ENCODE measurements around the gene SETX.
A peak's percentile ranks its signal among the peaks of the same experiment; 100 is the strongest.

The SETX gene

GRCh38 chr9:132239999-132240840 is 114.6 kb downstream of the SETX start:
- Histone ChIP-seq H3K9ac (ENCODE audit: low read length) (peak overlapping the region; percentile 38), H3K36me3 (ENCODE audit: control insufficient read depth, insufficient read depth, low read length) (no peaks in the 10 kb centered on the region), H3K9me3 (ENCODE audit: control insufficient read depth, insufficient read depth, low read depth, low read length) (no peaks in the 10 kb centered on the region), H3K4me1 (ENCODE audit: control insufficient read depth, insufficient read depth, low read length) (peaks cover 25% of the 10 kb centered on the region), H3K4me3 (ENCODE audit: low read depth, low read length) (peak overlapping the region; percentile 76), H3K27ac (ENCODE audit: low read depth, low read length) (no peak overlapping the region), H3K27me3 (ENCODE audit: control insufficient read depth, insufficient read depth, low read length) (peaks cover 62% of the 10 kb centered on the region)

GRCh38 chr9:132239518-132239917 is 115.3 kb downstream of the SETX start:
- Histone ChIP-seq H3K27me3 (ENCODE audit: control insufficient read depth, insufficient read depth, low read length) (peaks cover 61% of the 10 kb centered on the region), H3K9me3 (ENCODE audit: control insufficient read depth, insufficient read depth, low read depth, low read length) (no peaks in the 10 kb centered on the region), H3K27ac (ENCODE audit: low read depth, low read length) (no peak overlapping the region), H3K4me3 (ENCODE audit: low read depth, low read length) (no peak overlapping the region), H3K36me3 (ENCODE audit: control insufficient read depth, insufficient read depth, low read length) (no peaks in the 10 kb centered on the region), H3K9ac (ENCODE audit: low read length) (no peak overlapping the region), H3K4me1 (ENCODE audit: control insufficient read depth, insufficient read depth, low read length) (peaks cover 24% of the 10 kb centered on the region)

DNA sequence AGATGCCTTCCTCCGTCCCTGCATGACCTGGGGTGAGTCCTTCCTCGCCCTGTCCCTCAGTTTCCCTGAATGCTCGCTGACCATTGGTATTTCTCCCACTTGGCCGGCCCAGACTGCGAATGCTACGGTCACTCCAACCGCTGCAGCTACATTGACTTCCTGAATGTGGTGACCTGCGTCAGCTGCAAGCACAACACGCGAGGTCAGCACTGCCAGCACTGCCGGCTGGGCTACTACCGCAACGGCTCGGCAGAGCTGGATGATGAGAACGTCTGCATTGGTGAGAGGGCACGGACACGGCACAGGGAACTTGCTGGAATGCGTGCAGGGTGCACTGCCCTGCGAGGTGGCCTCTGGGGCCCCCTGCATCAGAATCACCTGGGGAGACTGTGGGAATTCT is 115.8 kb downstream of the SETX start:
- Histone ChIP-seq H3K9me3 (ENCODE audit: control insufficient read depth, insufficient read depth, low read depth, low read length) (no peaks in the 10 kb centered on the region), H3K36me3 (ENCODE audit: control insufficient read depth, insufficient read depth, low read length) (no peaks in the 10 kb centered on the region), H3K27me3 (ENCODE audit: control insufficient read depth, insufficient read depth, low read length) (peaks cover 56% of the 10 kb centered on the region), H3K4me1 (ENCODE audit: control insufficient read depth, insufficient read depth, low read length) (peaks cover 24% of the 10 kb centered on the region), H3K9ac (ENCODE audit: low read length) (no peak overlapping the region), H3K4me3 (ENCODE audit: low read depth, low read length) (no peak overlapping the region), H3K27ac (ENCODE audit: low read depth, low read length) (no peak overlapping the region)

DNA sequence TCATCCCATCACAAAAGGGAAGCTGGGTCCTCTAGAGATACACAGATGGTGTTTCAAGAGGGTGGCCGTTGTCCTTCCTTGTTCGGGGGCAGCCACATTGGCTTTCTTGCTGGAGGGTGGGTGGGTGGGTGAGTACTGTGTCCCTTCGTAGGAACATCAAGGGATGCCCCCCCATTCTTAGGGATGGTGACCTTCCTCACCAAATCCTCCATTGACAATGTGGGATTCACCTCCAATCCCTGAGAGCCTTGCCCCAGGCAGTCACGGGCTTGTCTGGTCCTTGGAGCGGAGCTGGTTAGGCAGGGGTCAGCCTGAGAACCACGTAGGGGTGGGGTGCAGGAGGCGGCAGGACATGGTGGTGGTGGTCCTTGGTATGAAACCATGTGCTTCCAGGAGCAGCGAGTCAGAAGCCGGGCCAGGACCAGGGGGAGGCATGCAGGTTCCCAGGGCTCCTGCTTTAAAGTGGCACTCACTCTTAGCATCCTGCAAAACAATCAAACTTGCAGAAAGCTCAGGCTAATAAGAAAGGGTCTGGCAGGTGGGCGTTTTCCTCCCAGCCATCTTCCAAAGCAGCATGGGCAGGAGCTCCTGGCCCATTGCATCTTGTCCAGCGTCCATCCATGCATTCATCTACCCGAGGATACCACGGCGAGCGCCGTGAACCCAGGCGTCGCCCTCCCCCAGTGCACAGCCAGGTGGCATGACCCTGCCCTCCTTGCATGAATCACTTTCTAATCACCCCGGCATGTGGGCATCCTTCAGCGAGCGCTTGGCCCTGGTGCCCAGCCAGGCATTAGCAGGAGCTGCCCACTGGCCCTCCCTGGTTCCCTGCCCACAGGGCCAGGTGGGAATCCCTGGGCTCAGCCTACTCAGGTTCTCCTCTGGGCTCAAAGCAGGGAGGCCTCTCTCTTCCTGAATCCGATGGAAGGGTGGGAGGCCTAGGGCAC is 116.5 kb downstream of the SETX start:
- Histone ChIP-seq H3K9ac (ENCODE audit: low read length) (no peak overlapping the region), H3K27ac (ENCODE audit: low read depth, low read length) (no peak overlapping the region), H3K36me3 (ENCODE audit: control insufficient read depth, insufficient read depth, low read length) (no peaks in the 10 kb centered on the region), H3K9me3 (ENCODE audit: control insufficient read depth, insufficient read depth, low read depth, low read length) (no peaks in the 10 kb centered on the region), H3K4me3 (ENCODE audit: low read depth, low read length) (no peak overlapping the region), H3K27me3 (ENCODE audit: control insufficient read depth, insufficient read depth, low read length) (peaks cover 49% of the 10 kb centered on the region), H3K4me1 (ENCODE audit: control insufficient read depth, insufficient read depth, low read length) (peaks cover 18% of the 10 kb centered on the region)

DNA sequence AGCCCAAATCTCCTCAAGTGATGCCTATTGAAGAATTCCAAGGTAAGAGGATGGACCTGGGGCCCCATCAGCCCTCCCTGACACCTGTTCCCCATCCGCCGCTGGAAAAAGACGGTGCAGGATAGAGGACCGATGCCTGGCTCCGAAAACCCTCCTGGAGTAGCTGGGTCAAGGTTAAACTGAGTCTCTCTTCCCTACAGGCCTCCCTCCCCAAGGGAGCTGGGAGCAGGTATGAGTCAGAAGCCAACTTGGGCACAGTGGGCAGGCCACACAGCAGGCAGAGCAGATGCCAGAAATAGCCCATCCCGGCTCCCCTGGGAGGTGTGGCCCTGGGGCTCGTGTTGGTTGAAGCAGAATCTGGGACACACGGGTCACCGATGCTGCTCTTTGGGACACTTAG is 117.3 kb downstream of the SETX start:
- H3K9me3 ChIP-seq (ENCODE audit: control insufficient read depth, insufficient read depth, low read depth, low read length), result no peaks in the 10 kb centered on the region
- no peak overlapping the region for H3K27ac ChIP-seq (ENCODE audit: low read depth, low read length)
- peaks cover 41% of the 10 kb centered on the region for H3K27me3 ChIP-seq (ENCODE audit: control insufficient read depth, insufficient read depth, low read length)
- H3K4me1 ChIP-seq (ENCODE audit: control insufficient read depth, insufficient read depth, low read length), result peaks cover 10% of the 10 kb centered on the region; the same call in 1 of the 2 replicates
- H3K36me3 ChIP-seq (ENCODE audit: control insufficient read depth, insufficient read depth, low read length), result no peaks in the 10 kb centered on the region
- no peak overlapping the region for H3K9ac ChIP-seq (ENCODE audit: low read length)
- no peak overlapping the region for H3K4me3 ChIP-seq (ENCODE audit: low read depth, low read length)

GRCh38 chr9:132236662-132237311 is 118.0 kb downstream of the SETX start:
- Histone ChIP-seq H3K27me3 (ENCODE audit: control insufficient read depth, insufficient read depth, low read length) (peaks cover 35% of the 10 kb centered on the region), H3K27ac (ENCODE audit: low read depth, low read length) (no peak overlapping the region), H3K4me1 (ENCODE audit: control insufficient read depth, insufficient read depth, low read length) (peaks cover 8% of the 10 kb centered on the region; the same call in 1 of the 2 replicates), H3K9me3 (ENCODE audit: control insufficient read depth, insufficient read depth, low read depth, low read length) (no peaks in the 10 kb centered on the region), H3K9ac (ENCODE audit: low read length) (no peak overlapping the region), H3K4me3 (ENCODE audit: low read depth, low read length) (no peak overlapping the region), H3K36me3 (ENCODE audit: control insufficient read depth, insufficient read depth, low read length) (no peaks in the 10 kb centered on the region)

DNA sequence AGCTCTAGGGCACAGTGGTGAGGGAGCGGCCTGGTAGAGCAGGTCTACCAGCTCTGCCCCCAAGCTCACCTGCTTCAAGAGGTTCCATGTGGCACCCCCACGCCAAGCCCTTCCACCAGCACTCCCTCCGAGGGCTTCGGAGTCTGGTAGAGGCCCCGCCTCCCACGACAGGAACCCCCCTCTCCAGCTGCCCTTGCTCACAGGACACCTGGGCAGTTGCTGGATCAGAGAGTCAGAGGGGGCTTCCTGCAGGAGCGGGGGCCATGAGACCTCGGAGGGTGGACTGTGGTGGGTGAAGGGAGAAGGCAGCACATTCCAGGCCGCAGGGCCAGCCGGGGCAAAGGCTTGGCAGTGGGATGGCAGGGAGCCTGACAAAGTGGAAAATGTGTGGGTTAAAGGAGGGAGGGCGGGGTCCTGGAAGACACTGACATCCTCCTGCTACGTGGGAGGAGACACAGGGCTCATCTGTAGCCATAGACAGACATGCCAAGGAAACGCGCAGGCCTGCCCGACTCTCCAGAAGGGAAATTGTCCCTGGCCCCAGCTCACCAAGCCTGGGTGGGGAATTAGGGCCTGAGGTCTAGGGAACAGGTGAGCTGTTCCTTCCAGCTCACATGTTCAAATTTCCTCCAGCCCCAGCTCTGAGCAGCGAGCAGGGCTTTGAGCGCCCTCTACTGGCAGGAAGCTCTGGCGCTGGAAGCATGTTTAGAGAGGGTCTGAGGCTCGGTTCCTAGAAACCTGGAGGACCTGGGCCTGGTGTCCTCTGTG is 118.7 kb downstream of the SETX start:
- H3K27me3 ChIP-seq (ENCODE audit: control insufficient read depth, insufficient read depth, low read length), result peaks cover 30% of the 10 kb centered on the region
- H3K4me1 ChIP-seq (ENCODE audit: control insufficient read depth, insufficient read depth, low read length), result peaks cover 8% of the 10 kb centered on the region; the same call in 1 of the 2 replicates
- no peaks in the 10 kb centered on the region for H3K9me3 ChIP-seq (ENCODE audit: control insufficient read depth, insufficient read depth, low read depth, low read length)
- H3K36me3 ChIP-seq (ENCODE audit: control insufficient read depth, insufficient read depth, low read length), result no peaks in the 10 kb centered on the region
- no peak overlapping the region for H3K4me3 ChIP-seq (ENCODE audit: low read depth, low read length)
- no peak overlapping the region for H3K27ac ChIP-seq (ENCODE audit: low read depth, low read length)
- H3K9ac ChIP-seq (ENCODE audit: low read length), result no peak overlapping the region

- H3K4me3 ChIP-seq (ENCODE audit: low read depth, low read length), result no peak overlapping the region
- peaks cover 23% of the 10 kb centered on the region for H3K27me3 ChIP-seq (ENCODE audit: control insufficient read depth, insufficient read depth, low read length)
- H3K27ac ChIP-seq (ENCODE audit: low read depth, low read length), result no peak overlapping the region
- no peaks in the 10 kb centered on the region for H3K36me3 ChIP-seq (ENCODE audit: control insufficient read depth, insufficient read depth, low read length)
- H3K4me1 ChIP-seq (ENCODE audit: control insufficient read depth, insufficient read depth, low read length), result peaks cover 3% of the 10 kb centered on the region; the same call in 1 of the 2 replicates
- H3K9me3 ChIP-seq (ENCODE audit: control insufficient read depth, insufficient read depth, low read depth, low read length), result no peaks in the 10 kb centered on the region
- no peak overlapping the region for H3K9ac ChIP-seq (ENCODE audit: low read length)
Observed at GRCh38 chr9:132235125-132235524, 119.7 kb downstream of the SETX start.

DNA sequence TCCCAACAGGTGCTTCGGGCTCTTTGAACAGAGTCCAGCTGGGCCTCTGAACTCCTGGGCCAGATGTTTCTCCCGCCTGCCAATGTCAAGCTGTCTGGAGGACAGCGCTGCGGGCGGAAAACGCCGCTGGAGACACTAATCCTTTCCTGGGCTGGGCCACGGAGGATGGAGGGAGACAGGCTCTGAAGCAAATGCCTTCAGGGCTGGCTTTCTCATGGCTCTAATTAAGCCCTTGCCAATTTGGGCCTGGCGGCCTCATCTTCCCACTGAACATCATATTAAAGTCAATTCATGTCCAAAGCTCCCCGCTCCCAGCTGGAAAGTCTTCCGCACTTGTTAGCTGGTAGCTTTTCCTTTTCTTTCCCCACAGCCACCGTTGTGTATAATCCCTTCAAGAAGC is 120.3 kb downstream of the SETX start:
- no peak overlapping the region for H3K27ac ChIP-seq (ENCODE audit: low read depth, low read length)
- H3K9me3 ChIP-seq (ENCODE audit: control insufficient read depth, insufficient read depth, low read depth, low read length), result no peaks in the 10 kb centered on the region
- peaks cover 17% of the 10 kb centered on the region for H3K27me3 ChIP-seq (ENCODE audit: control insufficient read depth, insufficient read depth, low read length)
- H3K4me3 ChIP-seq (ENCODE audit: low read depth, low read length), result no peak overlapping the region
- no peak overlapping the region for H3K9ac ChIP-seq (ENCODE audit: low read length)
- H3K4me1 ChIP-seq (ENCODE audit: control insufficient read depth, insufficient read depth, low read length), result no peaks in the 10 kb centered on the region
- no peaks in the 10 kb centered on the region for H3K36me3 ChIP-seq (ENCODE audit: control insufficient read depth, insufficient read depth, low read length)

GRCh38 chr9:132233138-132233537 is 121.6 kb downstream of the SETX start:
- Histone ChIP-seq H3K4me3 (ENCODE audit: low read depth, low read length) (no peak overlapping the region), H3K27ac (ENCODE audit: low read depth, low read length) (no peak overlapping the region), H3K9ac (ENCODE audit: low read length) (no peak overlapping the region), H3K4me1 (ENCODE audit: control insufficient read depth, insufficient read depth, low read length) (no peaks in the 10 kb centered on the region), H3K36me3 (ENCODE audit: control insufficient read depth, insufficient read depth, low read length) (no peaks in the 10 kb centered on the region), H3K27me3 (ENCODE audit: control insufficient read depth, insufficient read depth, low read length) (peaks cover 4% of the 10 kb centered on the region; the same call in 1 of the 2 replicates), H3K9me3 (ENCODE audit: control insufficient read depth, insufficient read depth, low read depth, low read length) (no peaks in the 10 kb centered on the region)

Data from HUES6 (cell line).